Spinal cord (tissue), 10 donors: ENCODE data around the gene AOPEP. TPM values are rescaled to one million over a fixed set of nuclear protein-coding genes. Genes with fewer than 3 reads are reported as not detected.

Experiments used
- DNase-seq, 6 donors: peaks; one replicate each; pipeline versions ENCODE4 v3.0.0 to v3.0.0-alpha.2; 2013 to 2015; ENCODE audit warnings: low spot score in 6 of 6, low read depth in 4 of 6
- H3K27ac ChIP-seq: one replicate; pipeline ENCODE4 v1.5.1; 2013; ENCODE audit warnings: low read depth, low read length, control low read depth
- H3K27me3 ChIP-seq: one replicate; pipeline ENCODE4 v1.6.1; 2013; ENCODE audit warnings: low read length; ENCODE audit not compliant: control insufficient read depth, insufficient read depth
- H3K36me3 ChIP-seq: one replicate; pipeline ENCODE4 v1.6.1; 2013; ENCODE audit warnings: low read length; ENCODE audit not compliant: control insufficient read depth, insufficient read depth
- H3K4me1 ChIP-seq: one replicate; pipeline ENCODE4 v1.6.1; 2013; ENCODE audit warnings: low read length; ENCODE audit not compliant: control insufficient read depth, insufficient read depth
- H3K4me3 ChIP-seq: one replicate; pipeline ENCODE4 v1.5.1; 2013; ENCODE audit warnings: low read depth, low read length, control low read depth
- H3K9me3 ChIP-seq: one replicate; pipeline ENCODE4 v1.6.1; 2013; ENCODE audit warnings: low read length; ENCODE audit not compliant: control insufficient read depth, insufficient read depth
- WGBS: methylation state at CpG from one replicate; pipeline ENCODE4 v1.1.5; 2013; ENCODE audit warnings: missing lambda C conversion rate; ENCODE audit not compliant: insufficient coverage; 5-methylcytosine and 5-hydroxymethylcytosine counted together
- polyA plus RNA-seq, 2 donors: library from polyadenylated mRNA; unstranded; fragments of 120-200 nt; gene quantifications; one replicate each; pipeline ENCODE4 v1.2.1, GENCODE V29; 2013; ENCODE audit not compliant: insufficient read length in 2 of 2
- total RNA-seq, 2 donors: library from RNA; depleted of rRNA in 1 of 2; stranded (reverse); fragments of 120-200 nt in 1 of 2; fragments of >200 nt in 1 of 2; gene quantifications; one replicate each; pipeline versions ENCODE4 v1.2.3 to v1.2.4, GENCODE V29; 2013 to 2014
- donor health status: healthy.

Gene AOPEP
- total and polyA plus RNA-seq, 4 donors = 42.8 to 77.4 (median 56.3) TPM

DNA sequence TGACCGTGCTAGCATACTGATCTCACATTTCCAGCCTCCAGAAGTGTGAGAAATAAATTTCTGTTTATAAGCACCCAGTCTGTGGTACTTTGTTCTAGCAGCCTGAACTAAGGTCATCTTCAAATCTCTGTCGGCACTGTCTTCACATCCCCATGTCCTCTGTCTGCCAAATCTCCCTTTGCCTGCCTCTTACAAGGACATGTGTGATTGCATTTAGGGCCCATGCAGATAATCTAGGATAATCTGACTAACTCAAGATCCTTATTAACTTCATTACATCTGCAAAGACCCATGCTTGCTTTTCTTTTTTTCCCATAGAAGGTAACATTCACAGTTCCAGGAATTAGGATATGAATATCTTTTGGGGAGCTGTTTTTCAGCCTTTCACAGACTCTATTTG lies 132.7 kb downstream of the AOPEP start:
- DNase-seq = no peak
- WGBS = 100% methylated on average over 1 of the region's 2 CpGs
- H3K4me1 ChIP-seq = no peaks in the 10 kb centered on the region
- H3K27me3 ChIP-seq = no peaks in the 10 kb centered on the region
- H3K36me3 ChIP-seq = no peaks in the 10 kb centered on the region
- H3K4me3 ChIP-seq = no peak overlapping the region
- no peak overlapping the region for H3K27ac ChIP-seq
- no peaks in the 10 kb centered on the region for H3K9me3 ChIP-seq

- WGBS = 100% methylated on average over 4 of the region's 6 CpGs
- H3K4me3 ChIP-seq = no peak overlapping the region
- H3K9me3 ChIP-seq = no peaks in the 10 kb centered on the region
- no peaks in the 10 kb centered on the region for H3K36me3 ChIP-seq
- no peaks in the 10 kb centered on the region for H3K4me1 ChIP-seq
- H3K27me3 ChIP-seq = no peaks in the 10 kb centered on the region
- H3K27ac ChIP-seq = no peak overlapping the region
- DNase-seq = no peak
Measured at GRCh38 chr9:94859891-94860290, 133.4 kb downstream of the AOPEP start.

- DNase-seq = no peak
- H3K27me3 ChIP-seq = no peaks in the 10 kb centered on the region
- peaks cover 2% of the 10 kb centered on the region for H3K4me1 ChIP-seq
- H3K4me3 ChIP-seq = no peak overlapping the region
- no peaks in the 10 kb centered on the region for H3K36me3 ChIP-seq
- WGBS = 82% methylated on average over 10 of the region's 10 CpGs
- H3K27ac ChIP-seq = no peak overlapping the region
- H3K9me3 ChIP-seq = no peaks in the 10 kb centered on the region
Measured at GRCh38 chr9:94860678-94861588, 134.4 kb downstream of the AOPEP start.

GRCh38 chr9:94861589-94862272 lies 135.2 kb downstream of the AOPEP start:
- WGBS = 87% methylated on average over 9 of the region's 11 CpGs
- H3K9me3 ChIP-seq = no peaks in the 10 kb centered on the region
- H3K27me3 ChIP-seq = no peaks in the 10 kb centered on the region
- peaks cover 4% of the 10 kb centered on the region for H3K4me1 ChIP-seq
- no peak overlapping the region for H3K4me3 ChIP-seq
- DNase-seq = no peak
- H3K27ac ChIP-seq = no peak overlapping the region
- no peaks in the 10 kb centered on the region for H3K36me3 ChIP-seq

DNA sequence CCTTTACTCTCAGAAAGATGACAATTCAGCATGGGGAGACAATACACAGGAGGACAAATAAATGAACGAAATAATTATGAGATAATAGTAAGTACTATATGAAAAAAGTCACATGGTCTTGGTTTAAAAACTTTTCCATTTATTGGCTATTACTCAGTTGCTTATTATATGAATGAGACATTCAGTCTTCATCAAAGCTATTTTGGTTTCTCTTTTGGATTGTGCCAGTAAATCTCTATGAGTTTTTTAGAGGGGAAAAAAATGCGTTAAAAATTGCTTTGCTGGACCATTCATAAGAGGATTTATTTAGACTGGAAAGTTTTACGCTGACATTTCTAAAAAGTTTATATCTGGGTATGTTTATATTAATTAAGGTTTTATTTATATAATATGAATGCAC lies 137.7 kb downstream of the AOPEP start:
- WGBS = no CpG with 5 or more reads among the region's 3 CpGs
- no peaks in the 10 kb centered on the region for H3K27me3 ChIP-seq
- no peaks in the 10 kb centered on the region for H3K36me3 ChIP-seq
- H3K9me3 ChIP-seq = no peaks in the 10 kb centered on the region
- H3K4me3 ChIP-seq = no peak overlapping the region
- peaks cover 6% of the 10 kb centered on the region for H3K4me1 ChIP-seq
- H3K27ac ChIP-seq = no peak overlapping the region
- no peak for DNase-seq

GRCh38 chr9:94864862-94865509 lies 138.5 kb downstream of the AOPEP start:
- H3K27me3 ChIP-seq = no peaks in the 10 kb centered on the region
- H3K27ac ChIP-seq = peak overlapping the region; percentile 10
- no peak overlapping the region for H3K4me3 ChIP-seq
- no peaks in the 10 kb centered on the region for H3K9me3 ChIP-seq
- H3K4me1 ChIP-seq = peaks cover 6% of the 10 kb centered on the region
- DNase-seq = peak in 1 of 6 donors; percentile 27
- no peaks in the 10 kb centered on the region for H3K36me3 ChIP-seq
- no CpG with 5 or more reads among the region's 8 CpGs for WGBS

- Histone ChIP-seq H3K4me1 (peaks cover 6% of the 10 kb centered on the region), H3K9me3 (no peaks in the 10 kb centered on the region), H3K27me3 (no peaks in the 10 kb centered on the region), H3K4me3 (no peak overlapping the region), H3K36me3 (no peaks in the 10 kb centered on the region), H3K27ac (peak overlapping the region; percentile 10)
- 45% methylated on average over 4 of the region's 9 CpGs for WGBS
- peak in 3 of 6 donors; percentile 12 to 67 (median 50) for DNase-seq
Measured at GRCh38 chr9:94865582-94866452, 139.3 kb downstream of the AOPEP start.

DNA sequence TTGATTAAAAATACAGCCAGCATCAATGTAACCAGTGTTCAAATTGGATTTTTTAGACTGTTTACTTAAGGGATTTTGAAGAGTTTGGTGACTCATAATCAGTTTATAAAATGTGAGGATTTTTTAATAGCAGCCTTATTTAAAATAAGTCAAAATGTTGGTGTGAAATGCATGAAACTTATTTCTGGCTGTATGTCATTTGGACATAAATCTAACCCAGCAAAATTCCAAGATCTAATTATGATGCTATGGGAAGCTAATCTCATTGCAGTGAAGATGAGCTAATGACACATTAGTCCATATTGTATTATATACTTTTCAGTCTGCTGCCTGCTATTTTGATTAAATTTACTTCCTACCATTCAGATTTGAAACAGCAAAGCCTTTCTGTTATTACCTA lies 140.3 kb downstream of the AOPEP start:
- H3K27me3 ChIP-seq = no peaks in the 10 kb centered on the region
- H3K27ac ChIP-seq = no peak overlapping the region

GRCh38 chr9:94867281-94867841 lies 140.9 kb downstream of the AOPEP start:
- Histone ChIP-seq H3K27ac (peak overlapping the region; percentile 19), H3K4me1 (peaks cover 6% of the 10 kb centered on the region), H3K9me3 (no peaks in the 10 kb centered on the region), H3K4me3 (no peak overlapping the region), H3K36me3 (no peaks in the 10 kb centered on the region), H3K27me3 (no peaks in the 10 kb centered on the region)
- WGBS = 79% methylated on average over 4 of the region's 8 CpGs
- peak in 2 of 6 donors; percentile 9 to 27 for DNase-seq

More for the DNA sequence above, 140.3 kb downstream of the AOPEP start:
- no peaks in the 10 kb centered on the region for H3K9me3 ChIP-seq
- H3K4me1 ChIP-seq = peaks cover 6% of the 10 kb centered on the region
- H3K36me3 ChIP-seq = no peaks in the 10 kb centered on the region
- peak in 1 of 6 donors; percentile 17 for DNase-seq
- no peak overlapping the region for H3K4me3 ChIP-seq
